ENCODE data around the gene DAGLA. TPM values are rescaled to one million over a fixed set of nuclear protein-coding genes. Genes with fewer than 3 reads are reported as not detected.

The DAGLA gene
- total and polyA plus RNA-seq, 10 donors: 0.27 to 5.0 (median 3.3) TPM

DNA sequence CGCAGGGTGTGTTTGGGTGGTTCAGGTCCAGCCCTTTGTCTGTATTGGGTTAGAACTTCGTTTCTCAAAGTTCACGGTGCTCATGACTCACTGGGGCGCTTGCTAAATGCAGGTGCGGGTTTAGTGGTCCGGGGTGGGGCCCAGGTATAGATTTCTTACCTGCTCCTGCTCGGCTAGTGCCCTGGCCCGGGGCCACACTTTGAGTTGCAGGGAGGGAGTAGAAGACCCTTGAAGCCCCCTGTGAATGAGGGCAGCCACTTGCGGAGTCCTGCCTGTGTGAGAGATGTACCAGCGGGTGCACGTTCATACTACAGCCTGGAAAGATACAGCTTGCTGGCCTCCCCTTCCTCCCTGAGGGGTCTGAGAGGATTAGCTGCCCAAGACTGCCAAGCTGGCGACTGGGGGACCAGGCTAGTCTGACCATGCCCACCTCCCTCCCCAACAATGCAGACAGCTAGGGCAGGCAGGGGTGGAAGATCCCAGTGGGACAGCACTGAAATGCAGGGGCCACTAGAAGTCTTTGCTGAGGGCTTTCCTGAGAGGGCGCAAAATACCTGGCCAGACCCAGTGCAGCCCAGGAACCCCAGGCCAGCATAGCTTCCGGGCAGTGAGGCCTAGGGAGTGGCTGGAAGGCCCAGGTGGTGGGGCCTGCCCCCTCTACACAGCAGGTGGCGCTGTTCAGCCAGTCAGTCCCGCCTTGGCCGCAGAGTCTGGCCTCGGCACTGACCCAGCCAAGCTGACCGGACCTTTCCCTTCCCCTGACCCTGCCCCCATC lies 67.2 kb downstream of the DAGLA start:
- TF ChIP-seq POLR2AphosphoS5 (IDR thresholded peaks at IDR 0.05): peak in 2 of 3 donors; percentile 33 to 39
- TF ChIP-seq POLR2A (IDR thresholded peaks at IDR 0.05): no peak
- peak; percentile 48 to 94 (median 81) for TF ChIP-seq CTCF (IDR thresholded peaks at IDR 0.05 in 8 of 11, conservative IDR thresholded peaks at IDR 0.05 in 3 of 11)
- H3K36me3 ChIP-seq: peaks cover 0 to 16% (median 0%) of the 10 kb centered on the region in 6 donors
- no peak overlapping the region for H3K4me3 ChIP-seq
- intact Hi-C loops (cut with DNase I; ENCODE audit: low total_unique reads): no loop called here
- peaks cover 0 to 44% (median 7%) of the 10 kb centered on the region in 7 donors for H3K27me3 ChIP-seq (replicated peaks in 1 of 7)
- H3K9me3 ChIP-seq: no peaks in the 10 kb centered on the region
- DNase-seq: peak; percentile 90
- H3K27ac ChIP-seq: no peak overlapping the region
- WGBS, 5 donors: 55 to 85% (median 67%) methylated on average over 13 to 19 of the region's 19 CpGs
- peaks cover 0 to 20% (median 13%) of the 10 kb centered on the region in 6 donors for H3K4me1 ChIP-seq

DNA sequence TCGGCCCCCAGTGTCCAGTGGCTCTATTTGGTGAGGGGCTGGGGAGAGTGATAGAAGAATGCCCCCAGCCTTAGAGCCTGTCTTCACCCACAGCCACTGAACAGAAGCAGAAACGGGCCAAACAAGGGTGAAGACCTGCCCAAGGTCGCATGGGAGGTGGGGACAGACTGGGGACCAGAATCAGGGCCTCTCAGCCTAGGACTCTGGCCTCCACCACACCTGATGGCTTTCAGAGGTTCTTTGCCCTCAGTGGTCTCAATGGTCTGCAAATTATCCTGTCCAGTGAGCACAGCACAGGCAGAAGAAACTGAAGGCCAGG lies 67.7 kb downstream of the DAGLA start:
- peaks cover 0 to 20% (median 15%) of the 10 kb centered on the region in 6 donors for H3K4me1 ChIP-seq
- intact Hi-C loops (cut with DNase I; ENCODE audit: low total_unique reads): no loop called here
- H3K36me3 ChIP-seq: peaks cover 0 to 16% (median 0%) of the 10 kb centered on the region in 6 donors
- H3K4me3 ChIP-seq: no peak overlapping the region
- DNase-seq: no peak
- peaks cover 0 to 49% (median 11%) of the 10 kb centered on the region in 7 donors for H3K27me3 ChIP-seq (replicated peaks in 1 of 7)
- peak in 2 of 11 experiments; percentile 21 to 32 for TF ChIP-seq CTCF (IDR thresholded peaks at IDR 0.05 in 8 of 11, conservative IDR thresholded peaks at IDR 0.05 in 3 of 11)
- no peak for TF ChIP-seq POLR2A (IDR thresholded peaks at IDR 0.05)
- no peaks in the 10 kb centered on the region for H3K9me3 ChIP-seq
- WGBS, 5 donors: 36 to 62% (median 41%) methylated on average over 3 of the region's 3 CpGs
- no peak overlapping the region for H3K27ac ChIP-seq

GRCh38 chr11:61749591-61750217 lies 69.5 kb downstream of the DAGLA start:
- DNase-seq: no peak
- Histone ChIP-seq H3K27me3 (replicated peaks in 1 of 7) (peaks cover 0 to 58% (median 14%) of the 10 kb centered on the region in 7 donors), H3K9me3 (no peaks in the 10 kb centered on the region), H3K27ac (no peak overlapping the region), H3K36me3 (peaks cover 0 to 3% (median 0%) of the 10 kb centered on the region in 6 donors), H3K4me3 (no peak overlapping the region), H3K4me1 (peaks cover 0 to 23% (median 16%) of the 10 kb centered on the region in 6 donors)
- TF ChIP-seq POLR2AphosphoS5 (IDR thresholded peaks at IDR 0.05) (no peak), POLR2A (IDR thresholded peaks at IDR 0.05) (no peak), CTCF (IDR thresholded peaks at IDR 0.05 in 8 of 11, conservative IDR thresholded peaks at IDR 0.05 in 3 of 11) (no peak)
- intact Hi-C loops (cut with DNase I; ENCODE audit: low total_unique reads): no loop called here
- 59 to 74% (median 64%) methylated on average over 13 to 21 of the region's 21 CpGs for WGBS, 5 donors

DNA sequence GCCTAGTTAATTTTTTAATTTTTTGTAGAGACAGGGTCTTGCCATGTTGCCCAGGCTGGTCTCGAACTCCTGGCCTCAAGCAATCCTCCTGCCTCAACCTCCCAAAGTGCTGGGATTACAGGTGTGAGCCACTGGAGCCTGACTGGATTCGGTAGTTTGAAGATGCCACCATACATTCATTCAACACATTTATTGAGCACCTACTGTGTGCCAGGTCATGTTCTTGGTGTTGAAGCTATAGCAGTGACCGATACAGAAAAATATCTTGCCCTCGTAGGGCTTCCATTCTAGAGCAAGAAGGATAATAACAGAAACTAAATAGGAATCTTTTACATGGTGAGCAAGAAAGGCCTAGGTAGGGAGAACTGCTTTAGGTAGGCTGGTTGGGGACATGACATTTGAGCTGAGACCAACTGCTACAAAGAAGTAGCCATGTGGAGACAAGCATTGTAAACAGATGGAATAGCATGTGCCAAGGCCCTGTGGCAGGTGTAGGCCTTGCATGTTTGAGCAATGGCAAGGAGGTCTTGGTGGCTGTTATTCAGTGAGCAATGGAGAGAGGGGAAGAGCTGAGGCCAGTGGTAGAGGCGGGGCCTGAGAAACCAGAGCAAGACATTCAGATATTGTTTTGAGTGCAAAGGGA lies 70.6 kb downstream of the DAGLA start:
- Histone ChIP-seq H3K9me3 (no peaks in the 10 kb centered on the region), H3K4me3 (no peak overlapping the region), H3K4me1 (peaks cover 0 to 23% (median 16%) of the 10 kb centered on the region in 6 donors), H3K27me3 (replicated peaks in 1 of 7) (peaks cover 0 to 58% (median 14%) of the 10 kb centered on the region in 7 donors), H3K27ac (no peak overlapping the region), H3K36me3 (no peaks in the 10 kb centered on the region)
- intact Hi-C loops (cut with DNase I; ENCODE audit: low total_unique reads): no loop called here
- no peak for TF ChIP-seq POLR2AphosphoS5 (IDR thresholded peaks at IDR 0.05)
- no peak for TF ChIP-seq POLR2A (IDR thresholded peaks at IDR 0.05)
- no peak for TF ChIP-seq CTCF (IDR thresholded peaks at IDR 0.05 in 8 of 11, conservative IDR thresholded peaks at IDR 0.05 in 3 of 11)
- 89 to 95% (median 92%) methylated on average over 5 of the region's 5 CpGs for WGBS, 5 donors
- DNase-seq: no peak
